ENCODE results near the gene NTRK3. TPM values are rescaled to one million over a fixed set of nuclear protein-coding genes. Genes with fewer than 3 reads are reported as not detected.

NTRK3 gene
- polyA plus RNA-seq, 1 experiment = 0.21 TPM

GRCh38 chr15:88300089-88300488 is 43.5 kb upstream of the NTRK3 start:
- DNase-seq (ENCODE audit: low read depth, low spot score) = no peak
- H3K27ac ChIP-seq (ENCODE audit: low read depth, low read length) = no peak overlapping the region
- TF ChIP-seq CTCF (IDR thresholded peaks at IDR 0.05; ENCODE audit: low read depth, low read length) = no peak
- H3K4me3 ChIP-seq (ENCODE audit: low read depth, low read length) = no peak overlapping the region
- ChIA-PET CTCF (no interaction called here), POLR2A (interaction anchor here (0.6 kb wide), 1 partner anchor 10 kb away, joined by 8 read pairs; no protein-coding TSS in a partner anchor)
- no peaks in the 10 kb centered on the region for H3K27me3 ChIP-seq (ENCODE audit: control insufficient read depth, insufficient read depth, low read length)
- no peaks in the 10 kb centered on the region for H3K9me3 ChIP-seq (ENCODE audit: control insufficient read depth, insufficient read depth, low read length)

GRCh38 chr15:88299497-88299896 is 43.0 kb upstream of the NTRK3 start:
- ChIA-PET CTCF (no interaction called here), POLR2A (no interaction called here)
- H3K9me3 ChIP-seq (ENCODE audit: control insufficient read depth, insufficient read depth, low read length) = no peaks in the 10 kb centered on the region
- no peak overlapping the region for H3K27ac ChIP-seq (ENCODE audit: low read depth, low read length)
- TF ChIP-seq CTCF (IDR thresholded peaks at IDR 0.05; ENCODE audit: low read depth, low read length) = no peak
- H3K4me3 ChIP-seq (ENCODE audit: low read depth, low read length) = no peak overlapping the region
- H3K27me3 ChIP-seq (ENCODE audit: control insufficient read depth, insufficient read depth, low read length) = no peaks in the 10 kb centered on the region
- no peak for DNase-seq (ENCODE audit: low read depth, low spot score)

- ChIA-PET CTCF (no interaction called here), POLR2A (no interaction called here)
- no peak for DNase-seq (ENCODE audit: low read depth, low spot score)
- no peak for TF ChIP-seq CTCF (IDR thresholded peaks at IDR 0.05; ENCODE audit: low read depth, low read length)
- H3K4me3 ChIP-seq (ENCODE audit: low read depth, low read length) = no peak overlapping the region
- no peaks in the 10 kb centered on the region for H3K9me3 ChIP-seq (ENCODE audit: control insufficient read depth, insufficient read depth, low read length)
- H3K27me3 ChIP-seq (ENCODE audit: control insufficient read depth, insufficient read depth, low read length) = peaks cover 5% of the 10 kb centered on the region
- no peak overlapping the region for H3K27ac ChIP-seq (ENCODE audit: low read depth, low read length)
Measured at GRCh38 chr15:88288661-88289060, 32.1 kb upstream of the NTRK3 start.

DNA sequence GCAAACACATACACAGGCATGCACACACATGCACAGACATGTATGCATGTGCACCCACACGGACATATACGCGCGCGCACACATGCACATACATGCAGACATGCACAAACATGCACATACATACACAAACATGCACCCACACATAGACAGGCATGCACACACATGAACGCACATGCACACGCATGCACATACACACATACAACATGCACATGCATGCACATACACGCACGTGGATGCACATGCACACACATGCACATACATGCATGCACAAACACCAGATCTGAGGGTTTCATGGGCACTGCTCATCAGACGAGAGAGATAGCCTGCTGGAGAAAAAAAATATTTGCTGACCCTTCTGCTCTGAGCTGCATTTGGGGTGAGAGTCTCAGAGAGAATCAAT is 31.7 kb upstream of the NTRK3 start:
- CTCF ChIA-PET = no interaction called here
- H3K27me3 ChIP-seq (ENCODE audit: control insufficient read depth, insufficient read depth, low read length) = peaks cover 5% of the 10 kb centered on the region

More for the DNA sequence above, 31.7 kb upstream of the NTRK3 start:
- no peak overlapping the region for H3K4me3 ChIP-seq (ENCODE audit: low read depth, low read length)
- no peak overlapping the region for H3K27ac ChIP-seq (ENCODE audit: low read depth, low read length)
- POLR2A ChIA-PET = no interaction called here
- DNase-seq (ENCODE audit: low read depth, low spot score) = no peak
- TF ChIP-seq CTCF (IDR thresholded peaks at IDR 0.05; ENCODE audit: low read depth, low read length) = no peak
- H3K9me3 ChIP-seq (ENCODE audit: control insufficient read depth, insufficient read depth, low read length) = no peaks in the 10 kb centered on the region

All from AG04450 (cell line).